GM12891 (cell line): ENCODE results near the gene SLC18B1.

Experiments
- DNase-seq: peaks from one replicate; pipeline ENCODE4 v3.0.0; 2011; ENCODE audit warnings: low spot score; ENCODE audit not compliant: insufficient read length
- FAIRE-seq: peaks from 2 replicates; lab custom pipeline; 2011; peaks lifted over from hg19 to GRCh38; lab: Jason Lieb, UNC
- PAX5 ChIP-seq: IDR thresholded peaks from 2 replicates; pipeline ENCODE4 v1.6.1; 2011; ENCODE audit warnings: low read length, moderate library complexity, mild to moderate bottlenecking; ENCODE audit not compliant: insufficient read depth, severe bottlenecking
- POLR2A ChIP-seq: IDR thresholded peaks from 2 replicates; pipeline ENCODE4 v1.6.1; 2011; ENCODE audit warnings: low read depth, low read length, control low read depth
- POLR2AphosphoS5 ChIP-seq: IDR thresholded peaks from 2 replicates; pipeline ENCODE4 v1.6.1; 2011; ENCODE audit warnings: low read depth, low read length, control low read depth
- POU2F2 ChIP-seq: IDR thresholded peaks from 2 replicates; pipeline ENCODE4 v1.6.1; 2011; ENCODE audit warnings: low read depth, mild to moderate bottlenecking, control low read depth, low read length, moderate library complexity
- SPI1 ChIP-seq: IDR thresholded peaks from 2 replicates; pipeline ENCODE4 v1.6.1; 2011; ENCODE audit warnings: low read depth, low read length, control low read depth
- TAF1 ChIP-seq: IDR thresholded peaks from 2 replicates; pipeline ENCODE4 v1.6.1; 2011; ENCODE audit warnings: low read depth, low read length, control low read depth

SLC18B1 gene

GRCh38 chr6:132749111-132749510 is 49.3 kb downstream of the SLC18B1 start:
- TF ChIP-seq PAX5 = no peak
- TF ChIP-seq POLR2AphosphoS5 = no peak
- TF ChIP-seq TAF1 = no peak
- FAIRE-seq = peak; percentile 85
- no peak for DNase-seq

- FAIRE-seq (no peak), DNase-seq (no peak)
- TF ChIP-seq PAX5 (no peak), SPI1 (no peak), POLR2AphosphoS5 (no peak), TAF1 (no peak), POU2F2 (no peak), POLR2A (no peak)
Measured at GRCh38 chr6:132748446-132748845, 50.0 kb downstream of the SLC18B1 start.

GRCh38 chr6:132746048-132746447 is 52.4 kb downstream of the SLC18B1 start:
- TF ChIP-seq POU2F2 = no peak
- TF ChIP-seq SPI1 = no peak
- no peak for TF ChIP-seq PAX5
- TF ChIP-seq POLR2A = no peak
- no peak for TF ChIP-seq TAF1
- no peak for TF ChIP-seq POLR2AphosphoS5
- FAIRE-seq = no peak
- no peak for DNase-seq

- TF ChIP-seq POLR2A (no peak), POU2F2 (no peak), SPI1 (no peak), POLR2AphosphoS5 (no peak), TAF1 (no peak), PAX5 (no peak)
- no peak for DNase-seq
- no peak for FAIRE-seq
Measured at GRCh38 chr6:132742495-132742894, 55.9 kb downstream of the SLC18B1 start.

GRCh38 chr6:132741281-132741680 is 57.2 kb downstream of the SLC18B1 start:
- TF ChIP-seq PAX5 = no peak
- TF ChIP-seq SPI1 = no peak
- no peak for TF ChIP-seq POU2F2
- TF ChIP-seq POLR2A = no peak
- TF ChIP-seq POLR2AphosphoS5 = no peak
- no peak for TF ChIP-seq TAF1
- no peak for FAIRE-seq
- no peak for DNase-seq

- DNase-seq (no peak), FAIRE-seq (no peak)
- TF ChIP-seq PAX5 (no peak), POLR2A (no peak), POU2F2 (no peak), TAF1 (no peak), SPI1 (no peak), POLR2AphosphoS5 (no peak)
Measured at GRCh38 chr6:132736239-132736638, 62.2 kb downstream of the SLC18B1 start.

GRCh38 chr6:132734694-132735236 is 63.7 kb downstream of the SLC18B1 start:
- FAIRE-seq (no peak), DNase-seq (no peak)
- TF ChIP-seq POU2F2 (no peak), POLR2A (no peak), SPI1 (no peak), PAX5 (no peak), POLR2AphosphoS5 (no peak), TAF1 (no peak)

GRCh38 chr6:132733814-132734213 is 64.6 kb downstream of the SLC18B1 start:
- DNase-seq (no peak), FAIRE-seq (no peak)
- TF ChIP-seq POU2F2 (no peak), POLR2A (no peak), SPI1 (no peak), POLR2AphosphoS5 (no peak), TAF1 (no peak), PAX5 (no peak)

- no peak for TF ChIP-seq SPI1
- TF ChIP-seq POU2F2 = no peak
- TF ChIP-seq TAF1 = no peak
- no peak for TF ChIP-seq POLR2A
- no peak for TF ChIP-seq PAX5
- TF ChIP-seq POLR2AphosphoS5 = no peak
- no peak for DNase-seq
- no peak for FAIRE-seq
Measured at GRCh38 chr6:132733283-132733682, 65.2 kb downstream of the SLC18B1 start.

GRCh38 chr6:132731086-132731485 is 67.4 kb downstream of the SLC18B1 start:
- FAIRE-seq (no peak), DNase-seq (no peak)

More at GRCh38 chr6:132731086-132731485, 67.4 kb downstream of the SLC18B1 start:
- TF ChIP-seq TAF1 = no peak
- no peak for TF ChIP-seq POLR2AphosphoS5
- TF ChIP-seq POU2F2 = no peak
- no peak for TF ChIP-seq PAX5
- TF ChIP-seq SPI1 = no peak
